ENCODE results near the gene TMEM19. TPM values are rescaled to one million over a fixed set of nuclear protein-coding genes. Genes with fewer than 3 reads are reported as not detected.
"Not testable (repeated sequence)": the region's sequence is repeated elsewhere in the genome, so short reads cannot be mapped to it uniquely, and the experiment has no call there.

Gene TMEM19
- total and polyA plus RNA-seq, 11 donors, result 8.8 to 39.5 (median 28.4) TPM

DNA sequence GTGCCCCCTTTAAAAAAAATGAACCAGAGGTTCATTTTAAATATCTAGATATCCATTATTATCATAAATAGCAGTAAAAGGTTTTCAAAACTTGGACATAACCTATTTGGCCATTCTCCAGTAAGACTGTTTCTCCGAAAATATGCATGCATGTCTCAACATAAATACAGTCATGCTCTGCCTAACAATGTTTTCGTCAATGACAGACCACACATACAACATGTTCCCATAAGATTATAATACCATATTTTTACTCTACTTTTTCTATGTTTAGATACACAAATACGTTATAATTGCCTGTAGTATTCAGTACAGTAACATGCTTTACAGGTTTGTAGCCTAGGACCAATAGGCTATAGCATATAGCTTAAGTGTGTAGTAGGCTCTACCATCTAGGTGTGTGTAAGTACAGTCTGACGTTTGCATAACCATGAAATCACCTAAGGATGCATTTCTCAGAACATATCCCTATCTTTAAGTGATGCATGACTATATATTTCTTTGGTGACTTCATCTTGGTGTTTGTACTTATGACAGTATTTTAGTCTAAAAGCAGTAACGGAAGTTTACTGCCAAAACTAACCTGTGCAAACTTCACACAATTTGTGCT, 3.2 kb downstream of the TMEM19 start:
- Histone ChIP-seq H3K27me3 (no peaks in the 10 kb centered on the region), H3K9me3 (no peaks in the 10 kb centered on the region), H3K27ac (no peak overlapping the region), H3K4me1 (peaks cover 0 to 52% (median 23%) of the 10 kb centered on the region in 12 donors), H3K36me3 (peaks cover 0 to 21% (median 0%) of the 10 kb centered on the region in 9 donors), H3K4me3 (no peak overlapping the region)
- WGBS, 4 donors, result 75 to 87% (median 80%) methylated on average over 5 of the region's 5 CpGs
- intact Hi-C loops (cut with DNase I), result loop anchor here in 4 of 10 donors (5.0 to 10.0 kb wide), 3 partner anchors 56 to 63 kb away; partner anchors contain the start of gene RAB21 (in 2 of the 4)
- ATAC-seq, result no peak
- TF ChIP-seq, protein P1, sequence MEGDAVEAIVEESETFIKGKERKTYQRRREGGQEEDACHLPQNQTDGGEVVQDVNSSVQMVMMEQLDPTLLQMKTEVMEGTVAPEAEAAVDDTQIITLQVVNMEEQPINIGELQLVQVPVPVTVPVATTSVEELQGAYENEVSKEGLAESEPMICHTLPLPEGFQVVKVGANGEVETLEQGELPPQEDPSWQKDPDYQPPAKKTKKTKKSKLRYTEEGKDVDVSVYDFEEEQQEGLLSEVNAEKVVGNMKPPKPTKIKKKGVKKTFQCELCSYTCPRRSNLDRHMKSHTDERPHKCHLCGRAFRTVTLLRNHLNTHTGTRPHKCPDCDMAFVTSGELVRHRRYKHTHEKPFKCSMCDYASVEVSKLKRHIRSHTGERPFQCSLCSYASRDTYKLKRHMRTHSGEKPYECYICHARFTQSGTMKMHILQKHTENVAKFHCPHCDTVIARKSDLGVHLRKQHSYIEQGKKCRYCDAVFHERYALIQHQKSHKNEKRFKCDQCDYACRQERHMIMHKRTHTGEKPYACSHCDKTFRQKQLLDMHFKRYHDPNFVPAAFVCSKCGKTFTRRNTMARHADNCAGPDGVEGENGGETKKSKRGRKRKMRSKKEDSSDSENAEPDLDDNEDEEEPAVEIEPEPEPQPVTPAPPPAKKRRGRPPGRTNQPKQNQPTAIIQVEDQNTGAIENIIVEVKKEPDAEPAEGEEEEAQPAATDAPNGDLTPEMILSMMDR (IDR thresholded peaks at IDR 0.05), result no peak
- no peak for TF ChIP-seq POLR2A (IDR thresholded peaks at IDR 0.05)
- no peak for DNase-seq

DNA sequence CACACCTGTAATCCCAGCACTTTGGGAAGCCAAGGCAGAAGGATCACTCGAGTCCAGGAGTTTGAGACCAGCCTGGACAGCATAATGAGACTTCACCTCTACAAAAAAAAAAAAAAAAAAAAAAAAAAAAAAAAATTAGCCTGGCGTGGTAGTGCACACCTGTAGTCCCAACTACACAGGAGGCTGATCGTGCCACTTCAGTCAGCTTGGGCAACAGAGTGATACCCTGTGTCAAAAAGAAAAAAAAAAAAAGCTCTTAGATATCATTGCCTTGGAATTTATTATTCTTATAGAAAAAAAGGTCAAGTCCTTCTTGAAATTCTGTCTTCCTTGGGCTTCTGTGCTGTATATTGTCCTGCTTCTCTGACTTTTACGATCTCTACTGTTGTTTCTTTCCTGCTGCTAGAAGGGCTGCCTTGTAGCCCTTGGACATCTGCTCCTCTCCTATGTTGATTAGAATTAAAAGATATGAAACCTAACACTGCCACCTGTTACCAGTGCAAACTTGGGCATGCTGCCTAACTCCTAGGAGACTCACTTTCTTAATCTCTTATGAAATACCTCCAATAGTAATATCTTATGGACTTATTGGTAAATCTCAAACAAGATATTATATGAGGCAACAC, 5.7 kb downstream of the TMEM19 start:
- ATAC-seq (no peak), DNase-seq (no peak)
- H3K27ac ChIP-seq, result no peak overlapping the region
- TF ChIP-seq, protein P1 (IDR thresholded peaks at IDR 0.05), result no peak
- no peak for TF ChIP-seq POLR2A (IDR thresholded peaks at IDR 0.05)
- H3K4me1 ChIP-seq, result peaks cover 0 to 53% (median 23%) of the 10 kb centered on the region in 12 donors
- 86 to 90% (median 88%) methylated on average over 4 of the region's 4 CpGs for WGBS, 4 donors
- H3K9me3 ChIP-seq, result no peaks in the 10 kb centered on the region
- H3K27me3 ChIP-seq, result no peaks in the 10 kb centered on the region
- intact Hi-C loops (cut with DNase I), result loop anchor here in 1 of 10 donors (5.0 kb wide), 1 partner anchor 56 kb away; no protein-coding TSS in a partner anchor
- peaks cover 0 to 38% (median 5%) of the 10 kb centered on the region in 9 donors for H3K36me3 ChIP-seq
- H3K4me3 ChIP-seq, result no peak overlapping the region

DNA sequence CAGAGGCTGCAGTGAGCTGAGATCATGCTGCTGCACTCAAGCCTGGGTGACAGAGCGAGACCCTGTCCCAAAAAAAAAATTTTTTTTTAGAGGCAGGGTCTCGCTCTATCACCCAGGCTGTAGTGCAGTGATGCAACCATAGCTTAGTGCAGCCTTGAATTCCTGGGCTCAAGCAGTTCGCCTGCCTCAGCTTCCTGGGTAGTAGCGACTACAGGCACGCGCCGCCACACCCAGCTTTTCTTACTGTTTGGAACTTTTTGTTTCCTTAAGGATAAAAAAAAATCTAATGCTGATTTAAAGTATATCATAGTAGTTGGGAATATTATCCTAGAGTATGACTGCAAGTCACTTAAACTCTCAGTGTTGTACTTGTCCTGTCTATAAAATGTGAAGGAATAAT, 7.2 kb downstream of the TMEM19 start:
- WGBS, 4 donors, result 94 to 97% (median 96%) methylated on average over 7 of the region's 7 CpGs
- no peak for ATAC-seq
- Histone ChIP-seq H3K36me3 (peaks cover 0 to 53% (median 19%) of the 10 kb centered on the region in 9 donors), H3K4me1 (peaks cover 0 to 38% (median 10%) of the 10 kb centered on the region in 12 donors), H3K27ac (no peak overlapping the region), H3K27me3 (no peaks in the 10 kb centered on the region), H3K9me3 (no peaks in the 10 kb centered on the region), H3K4me3 (no peak overlapping the region)
- DNase-seq, result no peak
- intact Hi-C loops (cut with DNase I), result loop anchor here in 1 of 10 donors (5.0 kb wide), 1 partner anchor 54 kb away; no protein-coding TSS in a partner anchor
- TF ChIP-seq, protein P1 (IDR thresholded peaks at IDR 0.05), result no peak
- TF ChIP-seq POLR2A (IDR thresholded peaks at IDR 0.05), result no peak

DNA sequence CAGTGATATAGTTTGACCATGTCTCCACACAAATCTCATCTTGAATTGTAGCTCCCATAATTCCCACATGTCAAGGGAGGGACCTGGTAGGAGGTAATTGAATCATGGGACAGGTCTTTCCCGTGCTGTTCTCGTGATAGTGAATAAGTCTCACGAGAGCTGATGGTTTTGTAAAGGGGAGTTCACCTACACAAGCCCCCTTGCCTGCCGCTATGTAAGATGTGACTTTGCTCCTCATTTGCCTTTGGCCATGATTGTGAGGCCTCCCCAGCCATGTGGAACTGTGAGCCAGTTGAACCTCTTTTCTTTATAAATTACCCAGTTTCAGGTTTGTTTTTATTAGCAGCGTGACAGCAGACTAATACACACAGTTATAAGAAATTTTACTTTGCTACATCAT, 7.8 kb downstream of the TMEM19 start:
- peaks cover 0 to 33% (median 5%) of the 10 kb centered on the region in 12 donors for H3K4me1 ChIP-seq
- not testable (repeated sequence) for H3K9me3 ChIP-seq, H3K4me3 ChIP-seq, DNase-seq, H3K27me3 ChIP-seq, ATAC-seq
- 68 to 87% (median 78%) methylated on average over 5 of the region's 5 CpGs for WGBS, 4 donors
- peak overlapping the region in 8 of 12 donors; percentile 9 to 64 (median 44) for H3K27ac ChIP-seq
- H3K36me3 ChIP-seq, result peaks cover 0 to 59% (median 24%) of the 10 kb centered on the region in 9 donors
- intact Hi-C loops (cut with DNase I), result loop anchor here in 1 of 10 donors (5.0 kb wide), 1 partner anchor 54 kb away; no protein-coding TSS in a partner anchor
